ENCODE results near the gene CES4A. TPM values are rescaled to one million over a fixed set of nuclear protein-coding genes. Genes with fewer than 3 reads are reported as not detected.

The CES4A gene
- total and polyA plus RNA-seq, 2 of the 13 experiments (the other 11 are each of a cell fraction or from before 2014, with no cell fraction given) = 0.09 to 0.17 TPM

GRCh38 chr16:66954097-66954659 lies 34.2 kb upstream of the CES4A start (continued):
- TF ChIP-seq NCOR1 (IDR thresholded peaks at IDR 0.05; ENCODE audit: borderline replicate concordance, low read length) = no peak
- TF ChIP-seq, protein P1, sequence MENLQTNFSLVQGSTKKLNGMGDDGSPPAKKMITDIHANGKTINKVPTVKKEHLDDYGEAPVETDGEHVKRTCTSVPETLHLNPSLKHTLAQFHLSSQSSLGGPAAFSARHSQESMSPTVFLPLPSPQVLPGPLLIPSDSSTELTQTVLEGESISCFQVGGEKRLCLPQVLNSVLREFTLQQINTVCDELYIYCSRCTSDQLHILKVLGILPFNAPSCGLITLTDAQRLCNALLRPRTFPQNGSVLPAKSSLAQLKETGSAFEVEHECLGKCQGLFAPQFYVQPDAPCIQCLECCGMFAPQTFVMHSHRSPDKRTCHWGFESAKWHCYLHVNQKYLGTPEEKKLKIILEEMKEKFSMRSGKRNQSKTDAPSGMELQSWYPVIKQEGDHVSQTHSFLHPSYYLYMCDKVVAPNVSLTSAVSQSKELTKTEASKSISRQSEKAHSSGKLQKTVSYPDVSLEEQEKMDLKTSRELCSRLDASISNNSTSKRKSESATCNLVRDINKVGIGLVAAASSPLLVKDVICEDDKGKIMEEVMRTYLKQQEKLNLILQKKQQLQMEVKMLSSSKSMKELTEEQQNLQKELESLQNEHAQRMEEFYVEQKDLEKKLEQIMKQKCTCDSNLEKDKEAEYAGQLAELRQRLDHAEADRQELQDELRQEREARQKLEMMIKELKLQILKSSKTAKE (CRISPR knock-in tag; IDR thresholded peaks at IDR 0.05; ENCODE audit: borderline replicate concordance) = no peak
- TF ChIP-seq PRDM15 (CRISPR knock-in tag; IDR thresholded peaks at IDR 0.05) = no peak
- TF ChIP-seq ZNF343 (CRISPR knock-in tag; IDR thresholded peaks at IDR 0.05) = no peak
- TF ChIP-seq, protein P2, sequence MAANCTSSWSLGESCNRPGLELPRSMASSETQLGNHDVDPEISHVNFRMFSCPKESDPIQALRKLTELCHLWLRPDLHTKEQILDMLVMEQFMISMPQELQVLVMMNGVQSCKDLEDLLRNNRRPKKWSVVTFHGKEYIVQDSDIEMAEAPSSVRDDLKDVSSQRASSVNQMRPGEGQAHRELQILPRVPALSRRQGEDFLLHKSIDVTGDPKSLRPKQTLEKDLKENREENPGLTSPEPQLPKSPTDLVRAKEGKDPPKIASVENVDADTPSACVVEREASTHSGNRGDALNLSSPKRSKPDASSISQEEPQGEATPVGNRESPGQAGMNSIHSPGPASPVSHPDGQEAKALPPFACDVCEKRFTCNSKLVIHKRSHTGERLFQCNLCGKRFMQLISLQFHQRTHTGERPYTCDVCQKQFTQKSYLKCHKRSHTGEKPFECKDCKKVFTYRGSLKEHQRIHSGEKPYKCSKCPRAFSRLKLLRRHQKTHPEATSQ (CRISPR knock-in tag; IDR thresholded peaks at IDR 0.05; ENCODE audit: borderline replicate concordance) = no peak
- no peak for TF ChIP-seq ZNF337 (CRISPR knock-in tag; IDR thresholded peaks at IDR 0.05; ENCODE audit: borderline replicate concordance, low read depth)
- TF ChIP-seq ZNF775 (CRISPR knock-in tag; IDR thresholded peaks at IDR 0.05; ENCODE audit: borderline replicate concordance) = no peak
- no peak for TF ChIP-seq ZNF619 (CRISPR knock-in tag; IDR thresholded peaks at IDR 0.05)
- TF ChIP-seq SP2 (CRISPR knock-in tag; IDR thresholded peaks at IDR 0.05) = no peak
- TF ChIP-seq SMC3 (IDR thresholded peaks at IDR 0.05; ENCODE audit: low read length) = peak; percentile 93
- no peak for TF ChIP-seq ZNF629 (CRISPR knock-in tag; conservative IDR thresholded peaks at IDR 0.05)
- no peak for TF ChIP-seq ZNF383 (CRISPR knock-in tag; IDR thresholded peaks at IDR 0.05; ENCODE audit: borderline replicate concordance)
- no peak for TF ChIP-seq ZNF644 (CRISPR knock-in tag; IDR thresholded peaks at IDR 0.05; ENCODE audit: low read depth)
- TF ChIP-seq ZBTB20 (CRISPR knock-in tag; IDR thresholded peaks at IDR 0.05; ENCODE audit: borderline replicate concordance, low read depth) = no peak
- no peak for TF ChIP-seq ZFP41 (CRISPR knock-in tag; IDR thresholded peaks at IDR 0.05; ENCODE audit: borderline replicate concordance)
- TF ChIP-seq TBX2 (CRISPR knock-in tag; IDR thresholded peaks at IDR 0.05; ENCODE audit: borderline replicate concordance) = no peak
- TF ChIP-seq ISX (CRISPR knock-in tag; conservative IDR thresholded peaks at IDR 0.05) = no peak
- TF ChIP-seq, protein P3, sequence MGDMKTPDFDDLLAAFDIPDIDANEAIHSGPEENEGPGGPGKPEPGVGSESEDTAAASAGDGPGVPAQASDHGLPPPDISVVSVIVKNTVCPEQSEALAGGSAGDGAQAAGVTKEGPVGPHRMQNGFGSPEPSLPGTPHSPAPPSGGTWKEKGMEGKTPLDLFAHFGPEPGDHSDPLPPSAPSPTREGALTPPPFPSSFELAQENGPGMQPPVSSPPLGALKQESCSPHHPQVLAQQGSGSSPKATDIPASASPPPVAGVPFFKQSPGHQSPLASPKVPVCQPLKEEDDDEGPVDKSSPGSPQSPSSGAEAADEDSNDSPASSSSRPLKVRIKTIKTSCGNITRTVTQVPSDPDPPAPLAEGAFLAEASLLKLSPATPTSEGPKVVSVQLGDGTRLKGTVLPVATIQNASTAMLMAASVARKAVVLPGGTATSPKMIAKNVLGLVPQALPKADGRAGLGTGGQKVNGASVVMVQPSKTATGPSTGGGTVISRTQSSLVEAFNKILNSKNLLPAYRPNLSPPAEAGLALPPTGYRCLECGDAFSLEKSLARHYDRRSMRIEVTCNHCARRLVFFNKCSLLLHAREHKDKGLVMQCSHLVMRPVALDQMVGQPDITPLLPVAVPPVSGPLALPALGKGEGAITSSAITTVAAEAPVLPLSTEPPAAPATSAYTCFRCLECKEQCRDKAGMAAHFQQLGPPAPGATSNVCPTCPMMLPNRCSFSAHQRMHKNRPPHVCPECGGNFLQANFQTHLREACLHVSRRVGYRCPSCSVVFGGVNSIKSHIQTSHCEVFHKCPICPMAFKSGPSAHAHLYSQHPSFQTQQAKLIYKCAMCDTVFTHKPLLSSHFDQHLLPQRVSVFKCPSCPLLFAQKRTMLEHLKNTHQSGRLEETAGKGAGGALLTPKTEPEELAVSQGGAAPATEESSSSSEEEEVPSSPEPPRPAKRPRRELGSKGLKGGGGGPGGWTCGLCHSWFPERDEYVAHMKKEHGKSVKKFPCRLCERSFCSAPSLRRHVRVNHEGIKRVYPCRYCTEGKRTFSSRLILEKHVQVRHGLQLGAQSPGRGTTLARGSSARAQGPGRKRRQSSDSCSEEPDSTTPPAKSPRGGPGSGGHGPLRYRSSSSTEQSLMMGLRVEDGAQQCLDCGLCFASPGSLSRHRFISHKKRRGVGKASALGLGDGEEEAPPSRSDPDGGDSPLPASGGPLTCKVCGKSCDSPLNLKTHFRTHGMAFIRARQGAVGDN (CRISPR knock-in tag; IDR thresholded peaks at IDR 0.05) = no peak
- TF ChIP-seq FOXK1 (CRISPR knock-in tag; IDR thresholded peaks at IDR 0.05; ENCODE audit: borderline replicate concordance, low read depth) = no peak
